ENCODE results near the gene DNAJC12. TPM values are rescaled to one million over a fixed set of nuclear protein-coding genes. Genes with fewer than 3 reads are reported as not detected.

Gene DNAJC12
- total RNA-seq, 1 donor from 2014 or later = 8.2 TPM

DNA sequence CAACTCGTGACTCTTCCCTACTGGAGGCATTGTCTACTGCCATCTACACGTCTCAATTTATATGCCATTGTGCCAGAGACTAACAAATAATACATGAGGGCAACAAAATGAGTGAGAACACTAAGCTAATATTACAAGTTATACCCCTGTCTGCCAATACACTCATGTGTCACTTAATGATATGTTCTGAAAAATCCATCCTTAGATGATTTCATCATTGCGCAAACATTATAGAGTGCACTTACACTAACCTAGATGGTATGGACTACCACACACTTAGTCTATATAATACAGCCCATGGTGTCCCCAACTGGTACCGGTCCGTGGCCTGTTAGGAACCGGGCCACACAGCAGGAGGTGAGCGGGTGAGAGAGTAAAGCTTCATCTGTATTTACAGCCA is 77.7 kb downstream of the DNAJC12 start:
- DNase-seq = no peak

Small RNA genes within 50 kb of the gene (small RNA-seq; reads per million reads assigned to genes)
- gene RN7SL394P (ENCODE audit: low replicate concordance) (not detected), gene RNU6-1250P (ENCODE audit: low replicate concordance) (not detected), gene RNU6-523P (ENCODE audit: low replicate concordance) (not detected)

Other genes with a start within 250 kb of the DNAJC12 start
- 15.5 TPM for gene CTNNA3, start 142.0 kb downstream of the DNAJC12 start, total RNA-seq
- gene SIRT1, start 46.5 kb upstream of the DNAJC12 start, total RNA-seq = 28.2 TPM
- gene HERC4, start 237.1 kb upstream of the DNAJC12 start, total RNA-seq = 76.1 TPM

Data from tongue (tissue), 3 donors.